ENCODE results near the gene DLG2. TPM values are rescaled to one million over a fixed set of nuclear protein-coding genes. Genes with fewer than 3 reads are reported as not detected.

Gene DLG2
- total RNA-seq, 4 donors from 2014 or later: 11.0 to 34.2 (median 19.8) TPM

- H3K27ac ChIP-seq: no peak overlapping the region
- WGBS, 2 donors (ENCODE audit: low coverage in 1 of 2): 47 to 77% methylated on average over 2 of the region's 3 CpGs
Observed at GRCh38 chr11:83663446-83663845, 1963.7 kb downstream of the DLG2 start.

GRCh38 chr11:83662494-83662893 is 1964.7 kb downstream of the DLG2 start:
- no peak overlapping the region for H3K27ac ChIP-seq
- WGBS, 2 donors (ENCODE audit: low coverage in 1 of 2): 77 to 100% methylated on average over 1 of the region's 1 CpG
- TF ChIP-seq CTCF (IDR thresholded peaks at IDR 0.05) (no peak), POLR2AphosphoS5 (IDR thresholded peaks at IDR 0.05) (no peak), POLR2A (IDR thresholded peaks at IDR 0.05) (no peak), EP300 (IDR thresholded peaks at IDR 0.05) (no peak)
- H3K4me1 ChIP-seq: no peaks in the 10 kb centered on the region
- H3K4me3 ChIP-seq: no peak overlapping the region
- H3K36me3 ChIP-seq: no peaks in the 10 kb centered on the region
- H3K9me3 ChIP-seq: no peaks in the 10 kb centered on the region
- H3K27me3 ChIP-seq: no peaks in the 10 kb centered on the region
- no peak for ATAC-seq

More at GRCh38 chr11:83663446-83663845, 1963.7 kb downstream of the DLG2 start:
- no peaks in the 10 kb centered on the region for H3K9me3 ChIP-seq
- H3K36me3 ChIP-seq: no peaks in the 10 kb centered on the region
- TF ChIP-seq EP300 (IDR thresholded peaks at IDR 0.05): no peak
- no peak for TF ChIP-seq POLR2A (IDR thresholded peaks at IDR 0.05)
- no peak for TF ChIP-seq POLR2AphosphoS5 (IDR thresholded peaks at IDR 0.05)
- no peak for TF ChIP-seq CTCF (IDR thresholded peaks at IDR 0.05)
- ATAC-seq: no peak
- H3K4me1 ChIP-seq: no peaks in the 10 kb centered on the region
- H3K27me3 ChIP-seq: no peaks in the 10 kb centered on the region
- H3K4me3 ChIP-seq: no peak overlapping the region

- H3K4me3 ChIP-seq: no peak overlapping the region
- TF ChIP-seq EP300 (IDR thresholded peaks at IDR 0.05) (no peak), POLR2AphosphoS5 (IDR thresholded peaks at IDR 0.05) (no peak)
- H3K27ac ChIP-seq: no peak overlapping the region
- WGBS, 2 donors (ENCODE audit: low coverage in 1 of 2): 88 to 93% methylated on average over 3 to 4 of the region's 4 CpGs
- no peaks in the 10 kb centered on the region for H3K4me1 ChIP-seq
- no peaks in the 10 kb centered on the region for H3K36me3 ChIP-seq
- H3K27me3 ChIP-seq: no peaks in the 10 kb centered on the region
- no peaks in the 10 kb centered on the region for H3K9me3 ChIP-seq
- ATAC-seq: no peak
Observed at GRCh38 chr11:83661491-83662350, 1965.4 kb downstream of the DLG2 start.

GRCh38 chr11:83659466-83659865 is 1967.7 kb downstream of the DLG2 start:
- H3K27ac ChIP-seq: no peak overlapping the region
- H3K36me3 ChIP-seq: no peaks in the 10 kb centered on the region
- WGBS, 2 donors (ENCODE audit: low coverage in 1 of 2): 80 to 93% methylated on average over 1 of the region's 1 CpG
- no peak overlapping the region for H3K4me3 ChIP-seq
- H3K27me3 ChIP-seq: no peaks in the 10 kb centered on the region
- H3K9me3 ChIP-seq: no peaks in the 10 kb centered on the region
- ATAC-seq: no peak
- TF ChIP-seq POLR2AphosphoS5 (IDR thresholded peaks at IDR 0.05) (no peak), POLR2A (IDR thresholded peaks at IDR 0.05) (no peak), EP300 (IDR thresholded peaks at IDR 0.05) (no peak), CTCF (IDR thresholded peaks at IDR 0.05) (no peak)
- H3K4me1 ChIP-seq: no peaks in the 10 kb centered on the region

GRCh38 chr11:83656796-83657330 is 1970.3 kb downstream of the DLG2 start:
- Histone ChIP-seq H3K27me3 (no peaks in the 10 kb centered on the region), H3K4me1 (no peaks in the 10 kb centered on the region), H3K27ac (no peak overlapping the region), H3K4me3 (no peak overlapping the region), H3K9me3 (no peaks in the 10 kb centered on the region), H3K36me3 (no peaks in the 10 kb centered on the region)
- TF ChIP-seq POLR2A (IDR thresholded peaks at IDR 0.05): no peak
- TF ChIP-seq CTCF (IDR thresholded peaks at IDR 0.05): no peak
- no peak for TF ChIP-seq EP300 (IDR thresholded peaks at IDR 0.05)
- TF ChIP-seq POLR2AphosphoS5 (IDR thresholded peaks at IDR 0.05): no peak
- no peak for ATAC-seq
- WGBS, 2 donors (ENCODE audit: low coverage in 1 of 2): 59 to 71% methylated on average over 2 to 4 of the region's 4 CpGs
